Activated CD8-positive, alpha-beta memory T cell treated with anti-CD3 and anti-CD28 coated beads for 36 hours (primary cell): Measurements from ENCODE around the gene MRPS6. TPM values are rescaled to one million over a fixed set of nuclear protein-coding genes. Genes with fewer than 3 reads are reported as not detected.

Source experiments
- CTCF ChIA-PET: fragments of 350-600 bp; sonication (Branson Sonifier 250); formaldehyde crosslinking; loops from one replicate; lab custom pipeline; 2021; ENCODE audit warnings: antibody characterized with exemption; lab: Charles Lee
- POLR2A ChIA-PET: fragments of 350-600 bp; sonication (Branson Sonifier 250); formaldehyde crosslinking; loops from one replicate; lab custom pipeline; 2021; ENCODE audit warnings: antibody characterized with exemption; lab: Charles Lee
- total RNA-seq, 2 experiments: library from RNA; stranded (reverse); gene quantifications; one replicate each; pipeline ENCODE4 v1.2.3, GENCODE V29; 2021

The MRPS6 gene
- total RNA-seq, 2 experiments from 2014 or later: 138 to 144 TPM

DNA sequence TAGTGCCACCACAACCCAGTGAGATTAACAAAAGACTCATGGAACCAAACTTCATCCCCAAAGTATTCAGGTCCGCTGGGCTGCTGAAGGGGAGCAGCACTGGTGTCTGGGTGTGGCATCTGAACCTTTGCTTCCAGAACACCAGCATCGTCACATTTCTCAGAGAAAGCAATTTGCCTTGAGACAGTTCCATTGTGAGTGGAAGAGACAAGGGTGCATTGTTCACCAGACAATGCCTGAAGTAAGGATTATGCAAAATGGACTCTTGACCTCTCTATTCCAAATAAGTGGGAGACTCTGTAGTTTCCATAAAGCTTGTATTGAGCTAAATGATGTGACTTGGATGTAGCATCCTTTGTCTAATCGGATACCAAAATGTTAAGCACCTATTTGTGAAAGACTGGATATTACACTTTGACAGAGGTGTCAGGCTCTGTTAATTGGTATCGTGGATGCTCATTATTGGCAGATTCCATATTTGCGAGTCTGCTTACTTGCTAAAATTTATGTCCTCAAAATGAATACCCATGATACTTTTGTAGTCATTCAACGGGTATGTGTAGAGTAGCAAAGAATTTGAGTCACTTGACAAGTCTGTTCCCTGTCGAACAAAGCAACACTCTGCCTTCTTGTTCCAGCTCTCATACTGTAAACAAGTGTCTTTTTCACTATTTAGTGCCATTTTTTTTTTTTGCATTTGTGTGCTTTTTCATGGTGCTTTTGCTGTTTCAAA is 75.6 kb downstream of the MRPS6 start:
- POLR2A ChIA-PET: no interaction called here
- CTCF ChIA-PET: no interaction called here

DNA sequence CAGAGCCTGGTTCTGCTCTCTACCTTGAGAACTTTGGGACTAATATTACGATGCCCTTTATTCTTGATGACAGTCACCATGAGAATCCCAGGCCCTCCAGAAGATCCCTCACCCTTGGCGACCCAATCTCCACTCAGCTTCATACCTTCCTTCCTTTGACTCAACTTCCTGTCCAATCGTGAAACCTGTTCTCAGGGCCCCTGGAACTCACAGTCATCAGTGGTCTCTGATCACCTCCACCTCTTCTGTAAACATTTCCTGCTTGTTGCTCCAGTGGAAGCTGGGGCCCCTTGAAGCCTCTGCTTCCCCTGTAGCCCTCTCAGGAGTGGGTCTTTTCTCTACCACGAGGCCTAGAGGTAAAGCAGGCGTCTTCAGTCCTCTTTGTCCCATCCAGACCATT is 79.1 kb downstream of the MRPS6 start:
- CTCF ChIA-PET: no interaction called here
- POLR2A ChIA-PET: interaction anchor here (0.7 kb wide), 1 partner anchor 151 kb away, joined by 8 read pairs; no protein-coding TSS in a partner anchor

DNA sequence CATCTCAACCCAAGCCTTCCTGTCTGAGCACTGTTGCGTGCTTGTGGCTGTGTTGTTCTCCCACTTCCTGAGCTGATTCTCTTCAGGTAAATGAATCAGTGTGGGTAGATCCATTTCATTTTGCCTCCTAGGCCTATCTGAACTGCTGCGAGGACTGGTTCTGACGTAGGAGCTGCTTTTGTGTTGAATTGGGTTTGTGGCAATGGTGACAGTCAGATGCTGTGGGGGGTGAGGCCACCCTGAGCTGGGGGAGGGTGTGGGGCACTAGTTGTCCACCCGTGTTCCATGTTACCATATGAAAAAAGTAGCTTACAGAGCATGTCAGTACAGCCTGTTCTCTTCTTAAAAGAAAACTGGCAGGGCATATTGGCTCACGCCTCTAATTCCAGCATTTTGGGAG is 81.5 kb downstream of the MRPS6 start:
- CTCF ChIA-PET: no interaction called here
- POLR2A ChIA-PET: no interaction called here

DNA sequence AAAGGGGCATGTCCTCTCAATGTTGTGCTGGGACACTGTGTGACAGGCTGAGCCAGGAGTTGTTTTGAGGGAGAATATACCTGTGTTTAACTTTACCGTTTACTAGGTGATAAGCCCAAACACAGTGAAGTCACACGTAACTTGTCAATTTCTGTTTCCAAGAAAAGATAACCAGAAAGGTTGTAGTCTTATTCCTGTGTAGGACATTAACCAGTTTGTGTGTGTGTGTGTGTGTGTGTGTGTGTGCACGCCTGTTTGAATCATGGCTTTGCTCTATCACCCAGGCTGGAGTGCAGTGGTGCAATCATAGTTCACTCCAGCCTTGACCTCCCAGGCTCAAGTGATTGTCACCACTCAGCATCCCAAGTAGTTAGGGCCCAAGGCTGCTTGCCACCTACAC is 83.6 kb downstream of the MRPS6 start:
- ChIA-PET CTCF (interaction anchor here (0.6 kb wide), 1 partner anchor 251 kb away, joined by 4 read pairs; no protein-coding TSS in a partner anchor), POLR2A (no interaction called here)

DNA sequence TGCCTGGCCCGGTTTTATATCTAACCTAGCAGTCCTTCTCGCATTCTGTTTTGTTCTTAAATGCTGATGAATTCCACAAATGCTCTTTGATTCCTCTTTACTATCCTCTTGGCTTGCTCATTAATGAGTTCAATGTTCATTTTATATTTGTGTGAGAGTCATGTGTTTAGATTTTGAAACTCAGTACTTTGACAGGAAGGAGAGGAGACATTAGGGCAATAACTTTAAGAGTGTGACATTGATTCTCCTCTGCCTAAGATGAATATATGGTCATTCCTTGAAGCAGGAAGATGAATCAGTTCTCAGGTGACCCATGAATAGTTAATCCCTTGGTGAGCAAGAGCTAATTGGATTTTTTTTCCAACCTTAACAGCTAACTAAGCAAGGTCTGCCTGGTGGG is 84.1 kb downstream of the MRPS6 start:
- ChIA-PET POLR2A (no interaction called here), CTCF (no interaction called here)

DNA sequence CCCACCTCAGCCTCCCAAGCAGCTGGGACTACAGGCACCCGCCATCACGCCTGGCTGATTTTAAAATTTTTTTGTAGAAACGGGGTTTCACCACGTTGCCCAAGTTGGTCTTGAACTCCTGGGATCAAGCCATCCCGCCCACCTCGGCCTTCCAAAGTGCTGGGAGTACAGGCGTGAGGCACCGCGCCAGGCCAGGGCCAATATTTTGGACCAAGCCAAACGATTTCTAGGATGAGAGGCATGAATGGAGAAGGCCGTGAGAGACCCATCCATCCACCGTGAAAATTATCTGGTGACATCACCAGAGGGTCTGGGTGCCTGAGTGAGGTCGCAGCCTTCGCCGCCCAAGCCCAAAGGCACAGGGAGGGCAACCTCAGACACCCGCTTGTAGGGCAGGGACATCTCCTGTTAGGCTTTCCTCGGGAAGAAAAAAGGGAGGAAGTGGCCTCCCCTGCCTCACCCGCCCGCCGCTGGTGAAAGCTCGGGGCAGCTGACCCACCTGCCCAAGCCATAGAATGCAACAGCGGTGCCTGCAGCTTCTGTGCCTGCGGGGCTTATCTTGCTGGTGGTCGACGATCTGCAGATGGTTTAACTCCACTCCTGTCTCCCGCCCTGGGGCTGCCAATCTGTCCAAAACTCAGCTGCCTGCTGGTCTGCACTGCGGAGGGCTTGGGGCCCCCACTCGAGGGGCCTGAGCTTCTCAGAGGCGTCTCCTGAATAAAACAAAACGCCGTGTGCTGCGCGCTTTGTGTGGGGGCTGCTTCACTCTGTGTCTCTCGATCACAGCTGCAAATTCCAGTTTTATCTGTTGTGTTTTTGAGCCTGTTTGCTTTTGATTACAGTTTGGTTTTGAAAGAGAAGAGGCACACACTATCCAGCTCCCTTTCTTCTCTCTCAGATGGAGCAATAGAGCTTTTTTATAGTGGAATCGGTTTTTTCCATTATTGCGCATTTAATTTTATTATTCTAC is 85.8 kb downstream of the MRPS6 start:
- ChIA-PET POLR2A (no interaction called here), CTCF (no interaction called here)

DNA sequence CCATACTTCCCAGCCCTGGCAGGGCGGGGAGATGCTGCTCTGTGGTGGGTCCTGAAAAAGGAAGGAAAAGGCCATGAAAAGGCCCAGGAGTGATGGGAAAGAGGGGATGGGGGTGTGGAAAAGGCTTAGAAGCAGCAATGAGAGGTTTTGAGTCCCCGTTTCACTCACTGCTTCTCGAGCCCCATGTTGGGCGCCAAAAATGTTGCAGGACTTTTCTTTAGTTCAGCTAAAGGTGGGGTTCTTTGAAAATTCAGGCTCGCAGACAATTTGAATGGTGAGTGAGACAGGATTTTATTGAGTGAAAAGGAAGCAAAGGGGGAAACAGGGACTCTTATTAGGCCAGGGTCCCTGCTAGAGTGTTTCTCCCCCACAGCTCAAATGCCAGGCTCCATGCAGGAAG is 93.1 kb downstream of the MRPS6 start:
- ChIA-PET CTCF (no interaction called here), POLR2A (no interaction called here)

DNA sequence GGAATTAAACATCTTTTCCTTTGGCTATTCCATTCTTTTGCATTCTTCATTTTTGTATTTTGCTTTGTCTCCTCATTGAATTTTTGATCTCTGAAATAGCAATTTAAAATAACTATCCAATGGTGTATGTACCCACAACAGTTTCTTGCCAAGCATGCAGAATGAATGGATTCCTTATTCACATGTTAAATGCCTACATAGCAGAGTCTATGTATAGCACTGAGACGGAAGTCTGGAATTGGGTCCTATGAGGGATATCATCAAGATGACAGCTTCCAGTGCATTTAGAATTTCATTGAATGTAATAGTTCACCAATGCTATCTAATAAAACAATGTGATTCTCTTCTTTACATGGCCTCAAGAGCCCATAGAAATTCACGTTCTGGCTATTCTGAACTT is 97.5 kb downstream of the MRPS6 start:
- ChIA-PET POLR2A (no interaction called here), CTCF (no interaction called here)

DNA sequence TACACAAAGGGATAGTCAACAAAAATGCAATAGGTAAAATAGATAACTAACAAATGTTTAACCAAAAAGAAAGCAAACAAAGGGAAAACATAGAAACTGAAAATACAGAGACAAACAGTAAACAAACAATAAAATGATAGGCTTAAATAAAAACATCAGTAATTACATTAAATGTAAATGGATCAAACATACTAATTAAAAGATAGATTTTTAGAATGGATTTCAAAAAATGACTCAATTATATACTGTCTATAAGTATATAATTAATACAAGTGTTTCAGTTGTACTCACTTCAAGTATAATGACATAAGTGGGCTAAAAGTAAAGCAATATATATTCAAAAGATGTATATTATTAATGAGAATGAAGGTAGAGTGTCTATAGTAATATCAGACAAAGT is 101.1 kb downstream of the MRPS6 start:
- CTCF ChIA-PET: no interaction called here
- POLR2A ChIA-PET: no interaction called here

DNA sequence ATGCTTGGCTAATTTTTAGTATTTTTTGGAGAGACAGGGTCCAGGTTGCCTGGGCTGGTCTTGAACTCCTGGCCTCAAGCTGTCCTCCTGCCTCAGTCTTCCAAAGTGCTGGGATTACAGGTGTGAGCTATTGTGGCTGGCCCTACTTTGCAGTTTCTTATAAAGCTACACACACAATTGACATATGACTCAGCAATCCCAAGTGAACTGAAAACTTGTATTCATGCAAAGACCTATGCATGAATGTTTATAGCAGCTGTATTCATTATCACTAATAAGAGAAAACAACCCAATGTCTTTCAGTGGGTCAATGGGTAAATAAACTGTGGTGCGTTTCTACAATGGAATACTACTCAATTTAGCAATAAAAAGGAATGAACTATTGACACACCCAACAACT is 103.1 kb downstream of the MRPS6 start:
- POLR2A ChIA-PET: no interaction called here
- CTCF ChIA-PET: no interaction called here

DNA sequence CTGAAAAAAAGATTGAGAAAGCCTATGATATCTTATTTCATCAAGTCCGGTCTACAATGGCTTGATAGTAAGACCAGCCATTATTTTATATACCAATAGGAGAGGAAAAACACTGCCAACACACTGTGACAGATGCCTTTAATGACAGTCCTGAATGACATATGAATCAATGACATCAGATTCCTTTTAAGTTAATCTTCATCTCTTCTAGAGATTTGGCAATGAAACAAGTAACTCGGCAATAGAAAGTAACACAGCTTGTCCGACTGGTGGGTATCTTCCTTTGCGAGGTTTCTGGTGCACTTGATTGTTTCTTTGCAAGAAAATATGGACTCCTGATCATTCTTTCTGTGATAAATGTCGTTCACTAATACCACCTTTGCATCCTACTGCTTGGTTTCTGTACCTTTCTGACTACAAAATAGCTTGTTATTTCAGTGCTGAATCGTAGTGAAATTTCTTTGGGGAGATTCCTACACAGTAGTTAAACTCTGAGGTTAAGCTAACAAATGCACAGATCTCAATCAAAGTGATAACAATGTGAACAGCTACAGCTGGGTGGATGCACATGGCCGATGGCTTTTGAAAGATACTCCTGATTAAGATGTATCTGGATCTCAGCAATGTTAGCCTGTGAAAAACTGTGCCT is 104.7 kb downstream of the MRPS6 start:
- ChIA-PET POLR2A (no interaction called here), CTCF (no interaction called here)

DNA sequence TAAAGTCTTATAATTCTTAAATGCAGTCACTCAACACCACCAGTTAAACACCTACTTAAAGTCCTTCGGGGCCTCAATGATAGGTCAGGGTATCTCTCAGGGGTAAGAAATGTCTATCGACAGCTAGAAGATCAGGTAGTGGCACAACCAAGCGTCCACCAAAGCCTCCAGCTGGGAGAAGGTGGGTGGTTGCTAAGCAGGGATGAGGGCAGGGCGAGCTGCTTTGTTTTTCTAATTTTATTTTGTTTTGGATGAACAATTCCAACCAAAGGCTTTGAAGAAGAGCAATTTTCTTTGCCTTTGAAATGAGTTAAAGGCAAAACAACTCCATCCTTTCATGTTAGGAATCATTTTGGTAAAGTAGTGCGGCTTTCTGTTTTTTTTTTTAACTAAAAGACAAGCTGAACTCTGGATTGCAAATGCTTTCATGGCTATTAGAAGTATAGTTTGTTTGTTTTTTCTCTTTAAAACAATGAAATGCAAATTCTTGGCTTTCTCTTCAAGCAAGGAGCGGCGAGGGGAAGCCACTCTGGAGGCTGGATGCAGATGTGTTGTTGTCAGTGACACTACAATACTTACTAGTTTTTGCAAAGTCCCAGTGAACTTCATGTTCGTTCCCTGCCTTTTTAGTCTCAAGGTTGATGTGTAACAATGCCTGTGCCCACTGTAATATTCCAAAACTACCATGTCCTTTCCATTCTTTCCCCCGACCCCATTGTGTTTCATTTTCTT is 106.0 kb downstream of the MRPS6 start:
- POLR2A ChIA-PET: no interaction called here
- CTCF ChIA-PET: no interaction called here

DNA sequence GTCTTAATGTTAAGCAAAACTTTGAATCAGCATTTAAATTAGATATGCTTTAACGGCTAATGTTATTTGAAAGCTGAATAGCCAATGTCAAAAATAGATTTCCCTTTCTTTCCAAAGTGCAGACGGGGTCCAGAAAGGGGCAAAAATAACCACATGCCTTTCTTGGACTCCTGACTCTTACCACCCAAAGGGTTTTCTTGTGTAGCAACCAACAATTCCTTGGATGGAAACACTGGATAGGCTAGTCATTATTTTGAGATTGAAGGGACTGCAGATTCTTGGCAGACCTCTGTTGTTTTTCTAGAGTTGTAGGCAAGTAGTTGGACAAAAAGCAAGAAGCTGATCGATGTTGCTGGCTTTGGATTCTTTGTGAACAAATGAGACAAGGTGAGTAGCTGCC is 107.0 kb downstream of the MRPS6 start:
- ChIA-PET POLR2A (no interaction called here), CTCF (no interaction called here)

DNA sequence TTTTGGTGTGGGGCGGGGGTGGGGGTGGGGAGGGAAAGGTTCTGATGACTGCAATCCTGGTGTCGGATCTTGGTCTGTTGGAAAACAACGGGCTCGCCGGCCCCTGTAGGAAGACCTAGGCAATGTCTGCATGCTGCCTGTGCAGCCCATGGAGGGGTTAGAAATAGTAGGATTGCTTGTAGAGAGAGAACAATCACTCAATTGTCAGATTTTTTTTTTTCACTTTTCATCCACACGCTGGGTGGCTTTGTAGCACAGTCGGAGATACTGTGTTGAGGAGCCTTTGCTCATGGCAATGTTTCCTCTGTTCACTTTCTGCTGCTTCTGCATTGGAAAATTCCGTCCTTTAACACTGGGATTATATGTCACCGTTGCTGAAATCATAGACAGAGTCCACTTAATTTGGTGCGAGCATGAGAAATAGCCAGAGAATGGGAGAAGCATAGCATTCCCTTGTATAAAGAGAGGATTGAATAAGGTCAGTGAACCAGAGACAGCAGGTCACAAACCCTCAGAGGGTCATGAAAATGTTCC is 107.5 kb downstream of the MRPS6 start:
- CTCF ChIA-PET: no interaction called here
- POLR2A ChIA-PET: no interaction called here

DNA sequence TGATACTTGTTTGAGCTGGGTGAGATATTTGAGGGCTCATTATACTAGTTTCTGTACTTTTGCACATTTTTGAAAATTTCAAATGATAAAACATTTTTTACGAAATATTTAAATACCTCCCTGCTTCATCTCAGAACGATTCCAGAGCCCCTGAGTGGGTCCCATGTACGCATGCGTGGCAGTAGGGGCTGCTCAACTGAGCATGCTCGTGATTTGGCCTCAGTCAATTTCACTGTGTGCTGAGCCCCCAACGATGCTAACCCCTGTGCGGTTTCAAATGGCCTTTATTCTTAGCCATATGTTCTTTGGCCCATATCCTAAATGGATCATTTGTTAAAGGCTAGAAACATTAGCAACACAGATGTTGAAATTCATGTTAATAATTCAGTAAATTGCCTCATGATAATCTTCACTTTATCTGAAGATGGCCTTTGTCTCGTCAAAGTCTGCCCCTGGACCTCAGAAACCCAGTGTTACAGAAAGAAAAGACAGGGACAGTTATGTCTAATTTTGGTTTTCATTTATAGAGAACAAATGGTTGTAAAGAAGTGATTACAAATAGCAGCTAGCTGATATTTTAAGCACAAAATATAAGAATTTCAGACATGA is 108.2 kb downstream of the MRPS6 start:
- CTCF ChIA-PET: no interaction called here
- POLR2A ChIA-PET: no interaction called here

DNA sequence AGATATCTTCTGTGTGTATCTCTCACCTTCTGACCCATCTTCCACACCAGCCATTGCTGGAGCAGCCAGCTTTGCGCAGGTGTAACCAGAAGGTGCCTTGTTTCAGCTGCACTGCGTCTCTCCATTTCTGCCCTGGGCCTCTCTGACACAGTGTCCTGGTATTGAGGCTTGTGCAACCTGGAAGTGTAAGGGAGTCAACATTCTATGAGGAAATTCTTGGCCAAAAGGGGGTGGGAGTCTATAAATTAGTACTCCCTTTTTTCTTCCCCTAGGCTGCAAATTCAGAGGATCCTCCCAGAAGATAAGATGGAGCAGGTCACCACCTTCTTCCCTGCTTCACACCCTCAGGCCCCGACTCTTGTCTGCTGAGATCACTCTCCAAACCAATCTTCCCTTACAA is 109.1 kb downstream of the MRPS6 start:
- POLR2A ChIA-PET: no interaction called here
- CTCF ChIA-PET: no interaction called here

DNA sequence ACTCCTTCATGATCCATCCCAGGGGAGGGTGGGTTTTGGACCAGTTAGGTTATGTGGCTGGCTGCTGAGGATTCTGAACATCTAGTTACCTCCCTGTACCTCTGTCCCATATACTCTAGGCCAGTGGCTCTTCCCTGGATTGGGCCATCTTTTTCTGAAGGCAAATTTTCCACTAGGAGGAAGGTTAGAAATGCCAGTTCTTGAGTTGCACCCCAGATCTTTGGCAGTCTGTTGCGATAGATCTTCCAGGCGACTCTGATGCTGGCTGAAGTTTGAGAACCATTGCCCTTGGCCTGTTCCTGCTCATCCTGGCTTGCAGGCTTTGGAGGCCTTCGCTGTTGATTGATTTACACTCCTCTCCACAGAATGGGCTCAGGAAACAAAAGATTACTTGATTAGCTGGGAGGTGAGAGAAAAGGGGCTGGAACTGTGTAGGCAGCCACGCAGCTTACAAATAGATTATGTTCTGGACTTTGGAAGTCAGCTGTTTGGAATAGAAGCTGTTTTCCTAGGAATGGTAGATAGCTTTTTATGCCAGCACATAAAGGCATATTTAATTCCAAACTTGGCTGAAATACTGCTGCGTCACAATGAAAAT is 110.1 kb downstream of the MRPS6 start:
- ChIA-PET POLR2A (no interaction called here), CTCF (no interaction called here)

DNA sequence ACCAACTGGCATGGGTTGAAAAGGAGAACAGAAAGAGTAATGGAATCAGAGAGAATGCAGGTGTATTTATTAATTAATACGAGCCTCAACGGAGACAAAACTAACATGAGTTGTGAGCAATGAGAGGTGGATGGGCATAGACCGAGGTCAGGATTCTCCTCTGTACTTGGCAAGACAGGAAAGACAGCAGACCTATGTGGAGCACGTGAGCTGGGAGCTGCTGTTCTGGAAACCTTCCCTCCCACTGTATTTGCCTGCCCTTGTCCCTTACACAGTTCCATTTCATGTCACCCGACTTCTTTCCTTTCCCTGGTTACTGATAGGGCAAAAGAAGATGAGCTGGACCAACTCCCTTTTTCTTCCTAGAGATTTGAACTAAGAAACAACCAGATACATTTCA is 110.9 kb downstream of the MRPS6 start:
- ChIA-PET CTCF (no interaction called here), POLR2A (no interaction called here)
